Bronchial epithelial cell (primary cell): ENCODE measurements around the gene OR51E2. TPM values are rescaled to one million over a fixed set of nuclear protein-coding genes. Genes with fewer than 3 reads are reported as not detected.

Source experiments
- DNase-seq: peaks from one replicate; pipeline ENCODE4 v3.0.0-alpha.2; 2010; ENCODE audit warnings: low read depth
- FAIRE-seq: peaks from 2 replicates; lab custom pipeline; 2011; peaks lifted over from hg19 to GRCh38; lab: Jason Lieb, UNC
- H3K27me3 ChIP-seq: 2 replicates; pipeline ENCODE4 v1.5.1; 2011; ENCODE audit warnings: low read length; ENCODE audit not compliant: control insufficient read depth, insufficient read depth
- H3K36me3 ChIP-seq: 2 replicates; pipeline ENCODE4 v1.5.1; 2011; ENCODE audit warnings: low read length; ENCODE audit not compliant: control insufficient read depth, insufficient read depth
- H3K4me3 ChIP-seq: 2 replicates; pipeline ENCODE4 v1.5.1; 2011; ENCODE audit warnings: mild to moderate bottlenecking, low read depth, low read length, control low read depth
- CTCF ChIP-seq: IDR thresholded peaks from 2 replicates; pipeline ENCODE4 v1.5.1; 2011; ENCODE audit warnings: mild to moderate bottlenecking, moderate library complexity, low read length, control low read depth, inconsistent platforms; ENCODE audit not compliant: insufficient read depth, severe bottlenecking
- total RNA-seq: library from RNA; depleted of rRNA; stranded (reverse); fragments of >200 nt; gene quantifications from 2 replicates; pipeline ENCODE4 v1.2.1, GENCODE V29; 2014

The OR51E2 gene
- total RNA-seq, 1 donor from 2014 or later, result not detected

DNA sequence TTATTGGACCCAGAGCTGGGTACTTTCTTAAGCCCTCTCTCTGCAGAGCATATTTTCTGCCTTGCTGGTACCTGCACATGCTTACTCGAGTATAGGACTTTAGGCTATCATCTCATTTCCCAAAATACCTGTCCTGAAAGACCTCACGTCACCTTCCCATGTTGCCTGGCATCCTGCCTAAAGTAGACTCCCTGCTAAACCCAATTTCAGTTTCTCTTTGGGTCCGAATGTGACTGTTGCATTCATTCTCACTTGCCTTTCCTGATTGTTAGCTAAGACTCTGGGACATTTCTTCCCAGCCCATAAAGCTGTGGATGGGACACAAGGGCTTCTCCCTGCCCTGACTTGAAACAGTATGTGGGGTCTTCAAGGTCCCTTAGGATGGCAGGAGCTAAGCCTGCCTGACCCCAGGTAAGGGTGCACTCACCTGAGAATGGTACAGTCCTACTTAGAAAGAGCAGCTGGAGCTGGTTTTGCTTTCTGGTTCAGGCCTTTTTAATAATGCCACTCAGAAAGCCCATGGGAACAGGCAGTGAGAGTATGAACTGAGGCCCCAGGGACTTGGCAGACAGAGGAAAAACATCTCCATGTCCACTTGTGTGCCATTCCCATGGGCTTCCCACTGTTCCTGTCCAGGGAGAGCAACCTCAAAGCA is 12.9 kb downstream of the OR51E2 start:
- Histone ChIP-seq H3K27me3 (no peaks in the 10 kb centered on the region), H3K4me3 (no peak overlapping the region), H3K36me3 (no peaks in the 10 kb centered on the region)
- DNase-seq (no peak), FAIRE-seq (no peak)
- TF ChIP-seq CTCF, result no peak

DNA sequence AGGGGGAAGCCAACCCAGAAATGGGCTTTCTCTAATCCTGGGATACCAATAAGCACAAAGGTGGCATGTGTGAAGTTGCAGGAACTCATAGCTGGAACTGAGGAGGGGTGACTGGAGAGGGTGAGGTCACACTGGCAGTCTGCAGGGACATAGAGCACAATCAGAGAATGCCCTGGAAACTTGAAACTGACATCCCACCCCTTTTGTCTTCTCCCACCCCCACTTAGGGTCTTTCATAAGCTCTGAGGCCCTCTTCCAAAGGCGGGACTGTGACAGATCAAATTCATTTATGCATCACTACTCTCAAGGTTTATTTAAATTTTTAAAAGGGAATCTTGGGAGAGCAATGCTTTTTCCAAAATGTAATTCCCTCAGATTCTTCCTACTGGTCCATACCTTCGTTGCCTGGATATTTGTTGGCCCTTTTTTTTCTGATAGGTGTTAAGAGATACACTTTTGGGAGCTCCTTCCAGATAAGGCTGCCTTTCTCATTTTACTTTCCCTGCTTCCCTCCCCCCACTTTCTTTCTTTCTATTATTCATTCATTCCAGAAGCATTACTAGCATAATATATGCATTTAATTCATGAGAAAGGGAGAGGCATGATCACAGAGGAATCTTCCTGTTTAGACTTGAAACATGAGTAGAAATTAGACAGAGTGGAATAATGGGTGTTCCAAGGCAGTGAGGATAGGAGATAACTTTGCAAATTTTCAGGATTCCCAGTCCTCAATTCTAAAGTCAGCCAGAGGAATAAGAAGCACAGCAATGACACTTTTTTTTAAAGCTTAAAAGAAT is 14.8 kb downstream of the OR51E2 start:
- Histone ChIP-seq H3K4me3 (no peak overlapping the region), H3K36me3 (no peaks in the 10 kb centered on the region), H3K27me3 (no peaks in the 10 kb centered on the region)
- FAIRE-seq (no peak), DNase-seq (peak; percentile 81)
- TF ChIP-seq CTCF, result no peak

GRCh38 chr11:4680341-4680740 is 17.3 kb downstream of the OR51E2 start:
- no peak for FAIRE-seq
- no peak for DNase-seq
- no peak for TF ChIP-seq CTCF

GRCh38 chr11:4677948-4678347 is 19.7 kb downstream of the OR51E2 start:
- DNase-seq (no peak), FAIRE-seq (no peak)
- no peak for TF ChIP-seq CTCF
- Histone ChIP-seq H3K36me3 (no peaks in the 10 kb centered on the region), H3K27me3 (no peaks in the 10 kb centered on the region), H3K4me3 (no peak overlapping the region)

More at GRCh38 chr11:4680341-4680740, 17.3 kb downstream of the OR51E2 start:
- no peaks in the 10 kb centered on the region for H3K27me3 ChIP-seq
- no peaks in the 10 kb centered on the region for H3K36me3 ChIP-seq
- H3K4me3 ChIP-seq, result no peak overlapping the region

GRCh38 chr11:4673781-4674180 is 23.9 kb downstream of the OR51E2 start:
- FAIRE-seq (no peak), DNase-seq (no peak)
- Histone ChIP-seq H3K36me3 (no peaks in the 10 kb centered on the region), H3K4me3 (no peak overlapping the region), H3K27me3 (no peaks in the 10 kb centered on the region)
- TF ChIP-seq CTCF, result no peak

- TF ChIP-seq CTCF, result no peak
- Histone ChIP-seq H3K36me3 (no peaks in the 10 kb centered on the region), H3K4me3 (no peak overlapping the region), H3K27me3 (no peaks in the 10 kb centered on the region)
- DNase-seq (no peak), FAIRE-seq (no peak)
Observed at GRCh38 chr11:4672470-4672869, 25.2 kb downstream of the OR51E2 start.
